ENCODE measurements around the gene ZBTB14.

ZBTB14 gene

GRCh38 chr18:5288517-5288935 is 7.0 kb downstream of the ZBTB14 start:
- DNase-seq (ENCODE audit: low read depth in 2 of 2), result no peak

GRCh38 chr18:5287854-5288253 is 7.7 kb downstream of the ZBTB14 start:
- DNase-seq (ENCODE audit: low read depth in 2 of 2), result no peak

- DNase-seq (ENCODE audit: low read depth in 2 of 2), result no peak
Observed at GRCh38 chr18:5286525-5286924, 9.0 kb downstream of the ZBTB14 start.

GRCh38 chr18:5285326-5285725 is 10.2 kb downstream of the ZBTB14 start:
- no peak for DNase-seq (ENCODE audit: low read depth in 2 of 2)

- DNase-seq (ENCODE audit: low read depth in 2 of 2), result no peak
Observed at GRCh38 chr18:5284808-5285207, 10.7 kb downstream of the ZBTB14 start.

DNA sequence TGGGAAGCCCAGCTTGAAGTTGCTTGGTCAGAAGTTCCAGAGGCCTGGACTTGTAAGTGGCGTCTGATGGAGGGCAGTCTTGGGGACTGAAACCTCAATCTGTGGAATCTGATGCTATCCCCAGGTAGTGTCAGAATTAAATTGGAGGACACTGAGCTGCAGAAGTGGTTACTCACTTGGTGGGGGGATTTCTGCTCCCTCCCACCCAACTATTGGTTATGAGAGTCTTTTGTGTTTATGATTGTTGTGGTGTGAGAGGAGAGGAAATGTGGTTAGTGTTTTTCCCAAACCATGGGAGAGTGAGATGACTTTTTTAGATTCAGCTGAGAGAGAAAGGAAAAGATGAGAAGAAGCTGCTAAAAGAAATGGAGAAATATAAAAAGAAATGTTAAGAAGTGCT is 12.8 kb downstream of the ZBTB14 start:
- no peak for DNase-seq (ENCODE audit: low read depth in 2 of 2)

DNA sequence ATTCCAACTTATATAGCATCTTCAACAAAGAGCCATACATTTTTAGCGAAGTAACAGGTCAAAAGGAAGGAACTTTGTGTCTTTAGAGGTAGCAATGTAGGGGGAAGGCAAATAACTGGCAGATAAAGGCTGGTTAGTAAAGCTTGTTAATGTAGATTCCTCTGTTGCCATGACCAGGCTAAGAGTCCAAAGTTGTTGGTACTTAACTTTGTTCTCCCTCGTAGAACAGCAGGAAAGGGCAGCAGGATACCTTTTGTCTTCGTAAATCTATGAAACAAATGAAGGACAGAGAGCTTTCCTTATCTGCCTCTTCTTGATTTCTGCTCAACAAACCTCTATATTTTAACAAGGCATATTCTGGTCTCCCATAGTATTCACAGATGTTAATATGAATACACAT is 18.6 kb downstream of the ZBTB14 start:
- DNase-seq (ENCODE audit: low read depth in 2 of 2), result no peak

DNA sequence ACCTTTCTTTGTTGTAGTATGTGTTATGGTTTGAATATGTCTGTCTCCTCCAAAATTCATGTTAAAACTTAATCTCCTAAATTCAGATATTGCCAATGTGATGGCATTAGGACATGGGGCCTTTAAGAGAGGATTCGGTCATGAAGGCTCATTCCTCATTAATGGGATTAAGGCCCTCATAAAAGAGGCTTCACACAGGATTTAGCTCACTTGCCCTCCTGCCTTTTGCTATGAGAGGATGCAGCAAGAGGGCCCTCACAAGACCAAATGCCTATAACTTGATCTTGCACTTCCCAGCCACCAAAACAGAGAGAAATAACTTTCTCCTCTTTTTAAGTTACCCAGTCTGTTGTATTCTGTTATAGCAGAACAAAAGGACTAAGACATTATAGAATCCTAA is 19.7 kb downstream of the ZBTB14 start:
- no peak for DNase-seq (ENCODE audit: low read depth in 2 of 2)

DNA sequence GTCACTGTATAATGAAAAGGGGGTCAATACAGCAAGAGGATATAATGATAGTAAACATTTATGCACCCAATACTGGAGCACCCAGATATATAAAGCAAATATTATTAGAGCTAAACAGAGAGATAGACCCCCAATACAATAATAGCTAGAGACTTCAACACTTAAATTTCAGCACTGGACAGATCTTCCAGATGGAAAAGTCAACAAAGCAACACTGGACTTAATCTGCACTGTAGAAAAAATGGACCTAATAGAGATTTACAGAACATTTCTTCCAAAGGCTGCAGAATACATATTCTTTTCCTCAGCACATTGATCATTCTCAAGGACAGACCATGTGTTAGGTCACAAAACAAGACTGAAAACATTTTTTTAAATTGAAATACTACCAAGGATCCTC is 26.7 kb downstream of the ZBTB14 start:
- no peak for DNase-seq (ENCODE audit: low read depth in 2 of 2)

- no peak for DNase-seq (ENCODE audit: low read depth in 2 of 2)
Observed at GRCh38 chr18:5266721-5267120, 28.8 kb downstream of the ZBTB14 start.

DNA sequence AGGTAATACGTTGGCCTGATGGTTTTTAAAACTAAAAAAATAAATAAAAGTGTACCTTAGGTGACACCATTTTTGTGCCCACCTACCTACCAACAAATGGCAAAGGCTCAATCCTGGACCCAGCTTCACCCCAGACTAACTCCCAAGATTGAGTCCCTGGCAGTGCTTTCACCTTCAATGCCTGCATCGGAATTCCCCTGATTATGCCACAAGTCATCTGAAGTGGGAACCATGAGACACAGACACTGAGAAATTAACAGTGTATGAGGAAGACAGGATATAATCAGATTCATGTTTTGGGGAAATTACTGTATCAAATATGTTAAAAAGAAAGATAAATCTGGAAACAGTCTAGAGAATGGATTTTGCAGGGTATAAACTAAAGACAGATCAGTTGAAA is 41.6 kb downstream of the ZBTB14 start:
- DNase-seq (ENCODE audit: low read depth in 2 of 2), result no peak

GRCh38 chr18:5251117-5251516 is 44.4 kb downstream of the ZBTB14 start:
- no peak for DNase-seq (ENCODE audit: low read depth in 2 of 2)

DNA sequence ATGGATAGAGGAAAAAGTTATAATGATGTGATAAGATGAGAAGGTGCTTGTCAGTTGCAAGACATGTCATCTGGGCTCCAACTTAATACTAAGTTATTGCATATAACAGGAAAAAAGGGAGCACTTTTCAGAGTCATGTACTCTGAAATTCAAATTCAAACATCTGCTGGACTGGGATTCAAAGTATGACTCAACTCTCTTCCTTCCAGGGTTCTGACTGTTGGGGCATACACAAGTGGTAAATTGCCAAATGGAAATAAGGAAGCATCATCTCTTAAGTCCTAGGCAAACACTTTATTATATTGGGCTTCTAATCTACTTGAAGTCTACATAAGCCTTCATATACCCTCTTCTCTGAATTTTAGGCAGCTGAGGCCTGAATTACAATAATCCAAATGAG is 44.9 kb downstream of the ZBTB14 start:
- DNase-seq (ENCODE audit: low read depth in 2 of 2), result no peak

- DNase-seq (ENCODE audit: low read depth in 2 of 2), result no peak
Observed at GRCh38 chr18:5244941-5245340, 50.6 kb downstream of the ZBTB14 start.

DNA sequence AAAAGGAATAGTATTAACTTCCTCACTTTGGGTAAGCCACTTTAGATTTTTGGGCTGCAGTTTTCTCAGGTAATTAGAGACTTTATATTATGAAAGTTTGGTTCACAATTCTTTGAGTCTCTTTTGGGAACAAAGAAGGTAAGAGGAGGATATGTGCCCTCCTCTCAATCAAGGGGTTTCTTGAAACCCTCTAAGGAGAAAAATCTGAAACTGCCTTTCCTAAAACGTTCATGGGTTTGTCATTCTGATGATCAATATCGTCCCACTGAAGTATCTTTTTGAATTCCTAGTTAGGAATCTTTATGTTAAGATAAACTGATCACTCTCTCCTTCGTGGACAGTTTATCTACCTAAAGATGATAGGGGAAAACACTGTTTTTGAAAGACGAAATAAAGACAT is 56.1 kb downstream of the ZBTB14 start:
- DNase-seq (ENCODE audit: low read depth in 2 of 2), result no peak

Measured in stimulated activated CD4-positive, alpha-beta T cell treated with anti-CD3 and anti-CD28 coated beads, Interleukin-4, amount 100 ng/mL, for 48 hours (primary cell).